T-helper 2 cell treated with Interferon-gamma antibody and Interleukin-4, amounts not matched to agents 5 μg/mL and 100 μg/mL, for 36 hours (primary cell): ENCODE results near the gene POMGNT2.

ENCODE experiments used
- DNase-seq: peaks from one replicate; pipeline ENCODE4 v3.0.0; 2021; ENCODE audit warnings: low spot score
- H3K27ac Mint-ChIP-seq: one replicate; pipeline ENCODE4 v1.8.0; 2021; ENCODE audit warnings: mild to moderate bottlenecking, mixed read lengths
- H3K27me3 Mint-ChIP-seq: one replicate; pipeline ENCODE4 v1.8.0; 2021; ENCODE audit warnings: low read depth, mixed read lengths
- H3K36me3 Mint-ChIP-seq: one replicate; pipeline ENCODE4 v1.8.0; 2021; ENCODE audit warnings: low read depth, mixed read lengths
- H3K4me1 Mint-ChIP-seq: one replicate; pipeline ENCODE4 v1.8.0; 2021; ENCODE audit warnings: low read depth, mixed read lengths
- H3K4me3 Mint-ChIP-seq: one replicate; pipeline ENCODE4 v1.8.0; 2022; ENCODE audit warnings: mild to moderate bottlenecking, moderate library complexity, mixed read lengths
- H3K9me3 Mint-ChIP-seq: one replicate; pipeline ENCODE4 v1.8.0; 2021; ENCODE audit warnings: mixed read lengths

The POMGNT2 gene

DNA sequence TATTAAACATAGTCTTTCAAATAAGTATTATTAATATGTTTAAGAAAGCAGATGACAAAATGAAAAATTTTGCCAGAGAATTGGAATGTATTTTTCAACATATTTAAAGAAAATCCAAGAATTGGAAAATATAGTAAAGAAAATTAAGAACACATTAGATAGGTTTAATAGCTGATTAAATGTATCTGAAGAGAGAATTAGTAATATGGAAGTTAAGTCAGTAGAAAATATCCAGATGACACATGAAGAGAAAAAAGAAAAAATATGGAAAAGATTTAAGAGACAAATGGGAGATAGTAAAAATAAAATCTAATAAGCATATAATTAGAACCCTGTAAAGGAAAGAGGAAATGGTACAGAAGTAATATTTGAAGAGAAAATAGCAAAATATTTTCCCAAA lies 18.0 kb upstream of the POMGNT2 start:
- Mint-ChIP-seq H3K4me3 (no peak overlapping the region), H3K27me3 (peaks cover 25% of the 10 kb centered on the region), H3K9me3 (peaks cover 13% of the 10 kb centered on the region), H3K4me1 (peaks cover 2% of the 10 kb centered on the region), H3K27ac (no peak overlapping the region), H3K36me3 (no peaks in the 10 kb centered on the region)
- no peak for DNase-seq

DNA sequence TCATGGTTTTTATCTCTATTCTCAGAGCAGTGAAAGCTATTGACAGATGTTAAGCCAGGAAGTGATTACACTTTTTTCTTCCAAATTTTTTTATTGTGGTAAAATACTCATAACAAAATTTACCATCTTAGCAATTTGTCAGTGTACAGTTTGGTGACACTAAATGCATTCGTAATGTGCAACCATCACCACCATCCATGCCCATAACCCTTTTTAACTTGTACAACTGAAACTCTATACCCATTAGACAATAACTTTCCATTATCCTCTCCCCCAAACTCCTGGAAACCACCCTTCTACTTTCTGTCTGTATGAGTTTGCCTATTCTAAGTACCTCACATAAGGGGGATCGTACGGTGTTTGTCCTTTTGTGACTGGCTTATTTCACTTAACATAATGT lies 15.1 kb upstream of the POMGNT2 start:
- Mint-ChIP-seq H3K27me3 (peaks cover 23% of the 10 kb centered on the region), H3K4me1 (peaks cover 2% of the 10 kb centered on the region), H3K4me3 (no peak overlapping the region), H3K36me3 (no peaks in the 10 kb centered on the region), H3K27ac (no peak overlapping the region), H3K9me3 (peaks cover 13% of the 10 kb centered on the region)
- DNase-seq, result no peak

DNA sequence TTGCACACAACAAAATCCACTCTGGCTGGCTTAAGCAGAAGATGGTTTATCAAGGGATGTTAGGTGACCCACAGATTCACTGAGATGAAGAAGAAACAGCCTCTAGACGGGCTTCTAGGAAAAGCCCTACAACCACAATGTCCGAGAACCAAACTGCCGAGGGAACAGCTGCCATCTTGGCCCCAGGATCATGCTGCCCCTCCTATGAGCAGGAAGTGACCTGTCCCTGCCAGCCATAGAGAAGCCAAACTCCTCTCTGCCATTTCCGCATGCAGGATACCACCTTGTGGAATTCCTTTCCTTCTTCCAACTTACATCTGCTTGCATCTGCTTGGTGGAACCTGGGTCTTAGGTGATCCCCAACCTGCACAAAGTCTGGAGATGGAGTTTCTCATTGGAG lies 11.4 kb upstream of the POMGNT2 start:
- Mint-ChIP-seq H3K4me3 (no peak overlapping the region), H3K27ac (no peak overlapping the region), H3K9me3 (no peaks in the 10 kb centered on the region), H3K27me3 (peaks cover 10% of the 10 kb centered on the region), H3K36me3 (no peaks in the 10 kb centered on the region), H3K4me1 (peaks cover 2% of the 10 kb centered on the region)
- no peak for DNase-seq

DNA sequence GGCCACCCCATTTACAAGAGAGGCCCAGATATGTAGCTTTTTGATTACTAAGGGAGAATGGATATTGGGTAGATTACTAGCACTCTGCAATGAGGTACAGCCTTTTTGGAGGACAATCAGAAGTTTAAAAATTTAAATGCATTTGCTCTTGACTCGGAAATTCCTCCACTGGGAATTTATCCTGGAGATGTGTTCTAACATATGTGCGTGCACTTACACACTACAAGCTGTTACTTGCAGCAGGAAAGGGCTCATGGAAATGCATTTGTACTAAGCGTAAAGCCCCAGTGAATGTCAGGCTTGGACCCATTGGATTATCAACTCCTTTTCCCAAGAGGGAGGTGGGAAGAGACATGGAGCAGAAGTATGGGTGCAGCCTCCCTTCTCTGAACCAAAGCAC lies 7.8 kb upstream of the POMGNT2 start:
- no peak overlapping the region for H3K27ac Mint-ChIP-seq
- no peaks in the 10 kb centered on the region for H3K4me1 Mint-ChIP-seq
- H3K36me3 Mint-ChIP-seq, result no peaks in the 10 kb centered on the region
- no peak overlapping the region for H3K4me3 Mint-ChIP-seq
- peaks cover 5% of the 10 kb centered on the region for H3K27me3 Mint-ChIP-seq
- DNase-seq, result no peak
- H3K9me3 Mint-ChIP-seq, result no peaks in the 10 kb centered on the region

DNA sequence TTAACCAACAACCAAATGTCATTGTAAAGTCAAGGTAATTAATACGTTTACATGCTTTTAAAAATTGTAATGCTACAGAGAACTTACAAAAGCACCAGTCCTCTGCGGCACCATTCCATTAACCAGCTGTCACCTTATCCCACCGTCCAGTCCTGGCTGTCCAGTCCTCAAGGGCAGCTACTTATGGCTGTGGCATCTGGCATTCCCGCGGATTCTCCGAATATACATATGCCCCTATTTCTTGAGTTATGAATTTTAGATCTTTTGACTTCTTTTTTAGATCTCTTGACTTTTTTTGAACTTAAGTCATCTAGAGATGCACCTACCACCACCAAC lies 382 bp upstream of the POMGNT2 start:
- H3K36me3 Mint-ChIP-seq, result no peaks in the 10 kb centered on the region
- no peaks in the 10 kb centered on the region for H3K9me3 Mint-ChIP-seq
- H3K4me1 Mint-ChIP-seq, result peaks cover 8% of the 10 kb centered on the region
- peak overlapping the region; percentile 69 for H3K4me3 Mint-ChIP-seq
- no peak overlapping the region for H3K27ac Mint-ChIP-seq
- peaks cover 21% of the 10 kb centered on the region for H3K27me3 Mint-ChIP-seq
- no peak for DNase-seq

DNA sequence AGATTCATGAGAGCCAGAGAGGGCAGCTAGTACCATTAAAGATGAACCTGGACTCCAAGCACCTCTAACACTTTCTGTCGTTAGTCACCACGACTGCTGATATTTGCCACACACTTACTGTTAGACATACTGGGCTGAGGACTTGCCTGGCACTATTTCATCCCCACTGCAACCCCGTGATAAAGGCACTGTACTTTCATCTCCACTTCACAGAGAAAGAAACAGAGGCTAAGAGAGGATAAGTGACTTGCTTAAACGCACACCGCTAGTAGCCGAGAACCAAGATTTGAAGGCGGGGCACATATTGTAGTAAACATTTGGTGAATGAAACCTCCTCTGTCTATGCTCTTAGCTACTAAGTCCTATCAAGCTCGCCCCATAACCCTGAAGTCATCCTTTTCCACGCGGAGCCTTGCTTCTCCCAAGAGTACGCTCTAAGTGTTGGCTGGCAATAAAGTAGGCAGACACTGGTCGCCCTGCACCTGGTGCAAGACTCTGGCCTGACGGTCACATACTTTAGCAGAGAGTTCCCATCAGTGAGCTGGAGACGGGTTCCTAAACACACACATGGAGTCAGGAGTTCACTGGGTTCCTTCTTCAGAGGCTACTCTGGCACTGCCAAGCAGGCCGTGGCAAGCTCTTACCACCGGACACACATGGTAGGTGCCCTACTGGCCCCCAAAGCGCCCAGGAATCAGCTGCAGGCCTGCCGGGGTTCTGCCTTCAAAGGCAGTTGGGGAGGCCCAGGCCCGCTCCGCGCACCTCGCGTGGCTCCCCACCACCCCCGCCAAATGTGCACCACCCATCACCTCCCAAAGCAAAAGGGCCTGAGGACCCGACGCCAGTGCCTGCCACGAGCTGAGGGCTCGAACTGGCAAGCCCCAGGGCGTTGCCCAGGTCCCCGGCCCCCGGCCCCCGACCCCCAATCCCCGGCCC lies 951 bp downstream of the POMGNT2 start:
- no peaks in the 10 kb centered on the region for H3K36me3 Mint-ChIP-seq
- H3K4me3 Mint-ChIP-seq, result peak overlapping the region; percentile 35
- H3K27ac Mint-ChIP-seq, result no peak overlapping the region
- DNase-seq, result no peak
- peaks cover 8% of the 10 kb centered on the region for H3K4me1 Mint-ChIP-seq
- no peaks in the 10 kb centered on the region for H3K9me3 Mint-ChIP-seq
- H3K27me3 Mint-ChIP-seq, result peaks cover 21% of the 10 kb centered on the region

DNA sequence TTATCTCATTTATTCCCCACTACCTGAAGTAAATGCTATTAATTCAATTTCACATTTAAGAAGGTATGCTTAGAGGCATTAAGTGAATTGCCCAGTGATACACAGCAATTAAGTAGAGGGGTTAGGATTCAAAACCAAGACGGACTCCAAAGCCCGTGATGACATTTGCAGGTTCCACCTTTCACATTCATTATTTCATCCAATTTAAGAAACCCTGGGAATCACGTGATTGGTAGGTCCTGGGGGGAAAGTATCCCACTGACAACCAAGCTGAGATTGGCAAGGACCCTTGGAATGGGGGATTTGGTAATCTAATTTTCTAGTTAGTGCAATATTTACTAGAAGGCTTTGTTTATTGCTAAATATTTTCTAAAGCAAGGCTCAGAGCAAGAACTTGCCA lies 1.8 kb downstream of the POMGNT2 start:
- DNase-seq, result no peak
- Mint-ChIP-seq H3K27me3 (peaks cover 18% of the 10 kb centered on the region), H3K27ac (no peak overlapping the region), H3K36me3 (no peaks in the 10 kb centered on the region), H3K4me1 (peaks cover 8% of the 10 kb centered on the region), H3K4me3 (no peak overlapping the region), H3K9me3 (no peaks in the 10 kb centered on the region)

DNA sequence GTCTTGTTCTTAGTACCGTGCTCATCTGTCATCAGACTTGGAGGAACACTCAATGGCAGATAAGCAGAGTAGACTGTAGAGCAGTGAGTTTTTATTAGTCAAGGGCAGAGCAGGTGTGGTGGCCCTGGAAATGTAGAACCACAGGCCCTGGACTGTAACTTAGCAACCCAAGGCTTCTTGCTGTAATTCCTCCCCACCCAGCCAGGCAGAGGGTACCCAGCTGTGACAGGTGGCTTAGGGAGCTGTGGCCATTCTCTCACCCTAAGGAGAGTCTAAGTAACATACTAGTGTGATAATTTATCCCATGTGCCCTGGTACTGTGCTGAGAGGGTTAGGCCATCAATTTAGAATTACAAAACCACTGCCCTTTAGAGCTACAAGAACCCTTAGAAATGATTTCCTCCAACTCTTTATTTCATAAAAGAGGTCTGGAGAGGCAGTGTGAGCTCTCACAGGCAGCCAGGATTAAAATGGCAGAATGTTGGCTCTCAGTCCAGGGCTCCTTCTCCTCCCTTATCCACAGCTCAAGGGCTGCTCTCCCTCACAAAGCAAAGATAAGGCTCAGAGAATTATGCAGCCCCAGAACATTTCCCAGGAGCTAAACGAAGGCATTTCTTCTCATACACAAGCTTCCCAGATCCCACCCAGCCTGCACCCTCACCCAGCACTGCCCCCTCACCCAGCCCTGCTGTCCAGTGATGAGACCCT lies 3.0 kb downstream of the POMGNT2 start:
- H3K9me3 Mint-ChIP-seq, result no peaks in the 10 kb centered on the region
- H3K27ac Mint-ChIP-seq, result no peak overlapping the region
- peaks cover 17% of the 10 kb centered on the region for H3K27me3 Mint-ChIP-seq
- peaks cover 8% of the 10 kb centered on the region for H3K4me1 Mint-ChIP-seq
- no peaks in the 10 kb centered on the region for H3K36me3 Mint-ChIP-seq
- no peak overlapping the region for H3K4me3 Mint-ChIP-seq
- DNase-seq, result no peak

DNA sequence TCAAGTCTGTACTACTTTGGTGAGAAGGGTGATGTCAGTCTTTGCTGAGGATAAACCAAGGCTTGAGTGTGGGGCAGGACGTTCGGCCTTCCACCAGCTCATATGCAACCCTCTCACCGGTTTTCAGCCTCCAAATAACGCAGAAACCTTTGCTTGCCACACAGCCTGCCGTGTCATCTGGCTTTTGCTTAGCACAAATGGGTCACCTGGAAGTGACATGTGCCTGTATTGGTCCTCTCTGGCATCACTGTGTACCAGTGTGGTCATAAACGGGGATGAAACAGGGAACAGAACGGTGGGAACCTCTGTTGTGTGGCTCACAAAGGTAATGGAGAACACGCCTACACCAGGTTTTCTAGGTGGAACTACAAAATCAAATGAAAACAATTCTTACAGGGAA lies 7.1 kb downstream of the POMGNT2 start:
- no peaks in the 10 kb centered on the region for H3K36me3 Mint-ChIP-seq
- no peaks in the 10 kb centered on the region for H3K4me1 Mint-ChIP-seq
- DNase-seq, result no peak
- H3K9me3 Mint-ChIP-seq, result no peaks in the 10 kb centered on the region
- no peak overlapping the region for H3K27ac Mint-ChIP-seq
- no peak overlapping the region for H3K4me3 Mint-ChIP-seq
- peaks cover 5% of the 10 kb centered on the region for H3K27me3 Mint-ChIP-seq

DNA sequence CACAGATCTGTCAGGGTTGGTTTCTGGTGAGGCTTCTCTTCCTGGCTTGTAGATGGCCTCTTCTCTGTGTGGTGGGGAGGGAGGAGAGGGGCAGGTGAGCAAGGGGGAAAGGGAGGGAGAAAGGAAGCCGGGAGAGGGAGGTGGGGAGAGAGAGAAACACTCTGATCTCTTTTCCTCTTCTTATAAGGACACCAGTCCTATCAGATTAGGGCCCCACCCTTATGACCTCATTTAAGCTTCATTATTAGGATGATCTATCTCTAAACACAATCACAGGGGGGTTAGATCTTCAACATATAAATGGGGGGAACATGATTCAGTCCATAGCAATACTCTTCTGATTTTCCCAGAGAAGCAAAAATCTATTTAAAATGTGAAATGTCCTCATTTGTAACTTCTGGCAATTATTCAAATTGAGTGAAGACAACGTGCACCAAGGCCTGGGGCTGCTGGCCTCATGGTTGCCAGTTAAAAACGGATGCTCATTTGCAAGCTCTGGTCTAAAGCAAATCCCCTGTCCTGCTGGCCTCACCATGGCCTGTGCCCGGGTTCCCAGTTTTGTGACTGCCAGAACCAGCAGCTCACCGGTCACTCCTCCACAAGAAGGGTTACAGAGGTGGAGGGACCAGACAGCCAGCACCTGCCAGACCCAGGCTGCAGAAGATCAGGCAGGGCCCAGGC lies 8.3 kb downstream of the POMGNT2 start:
- Mint-ChIP-seq H3K27me3 (peaks cover 2% of the 10 kb centered on the region), H3K4me3 (no peak overlapping the region), H3K4me1 (no peaks in the 10 kb centered on the region), H3K36me3 (no peaks in the 10 kb centered on the region), H3K9me3 (no peaks in the 10 kb centered on the region), H3K27ac (no peak overlapping the region)
- DNase-seq, result no peak

DNA sequence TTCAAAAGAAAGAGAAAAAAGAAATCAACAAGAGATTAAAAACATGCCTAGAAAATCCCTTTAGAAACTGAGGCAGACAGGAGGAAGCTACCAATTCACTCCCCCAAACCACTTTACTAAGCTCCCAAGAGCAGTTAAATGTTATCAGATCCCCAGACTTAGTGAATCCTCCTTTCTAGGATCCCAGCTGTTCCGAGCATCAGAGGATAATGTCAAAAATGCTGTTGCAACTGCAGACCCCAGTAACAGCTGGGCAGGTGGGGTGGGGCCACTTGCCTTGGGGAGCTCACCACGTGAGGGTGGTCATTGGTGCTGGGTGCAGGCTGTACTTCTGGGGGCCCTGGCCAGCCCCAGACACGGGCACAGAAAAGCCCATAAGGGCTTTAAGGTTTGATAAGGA lies 9.1 kb downstream of the POMGNT2 start:
- H3K4me3 Mint-ChIP-seq, result no peak overlapping the region
- DNase-seq, result no peak
- H3K4me1 Mint-ChIP-seq, result no peaks in the 10 kb centered on the region
- H3K27ac Mint-ChIP-seq, result no peak overlapping the region
- peaks cover 2% of the 10 kb centered on the region for H3K27me3 Mint-ChIP-seq
- H3K9me3 Mint-ChIP-seq, result no peaks in the 10 kb centered on the region
- no peaks in the 10 kb centered on the region for H3K36me3 Mint-ChIP-seq

DNA sequence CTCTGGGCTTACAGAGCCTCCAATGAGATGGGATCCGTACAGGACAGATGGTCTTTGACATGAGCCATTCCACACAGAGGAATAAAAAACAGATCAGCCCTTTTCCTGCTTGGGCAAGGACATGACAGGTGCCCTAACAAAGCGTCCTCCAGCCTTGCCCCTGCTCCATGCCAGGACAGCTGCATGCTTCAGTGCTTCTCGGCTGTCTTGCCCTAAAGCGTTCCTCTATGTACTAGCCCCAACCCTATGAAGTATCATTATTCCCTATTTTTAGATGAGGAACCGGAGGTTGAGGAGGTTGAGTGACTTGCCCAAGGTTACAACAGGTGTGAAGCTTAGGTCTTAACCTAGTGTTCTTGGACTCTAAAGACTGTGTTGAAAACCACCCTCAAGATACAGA lies 10.5 kb downstream of the POMGNT2 start:
- Mint-ChIP-seq H3K9me3 (no peaks in the 10 kb centered on the region), H3K27me3 (peaks cover 2% of the 10 kb centered on the region), H3K4me1 (no peaks in the 10 kb centered on the region), H3K4me3 (no peak overlapping the region), H3K27ac (no peak overlapping the region), H3K36me3 (no peaks in the 10 kb centered on the region)
- no peak for DNase-seq

DNA sequence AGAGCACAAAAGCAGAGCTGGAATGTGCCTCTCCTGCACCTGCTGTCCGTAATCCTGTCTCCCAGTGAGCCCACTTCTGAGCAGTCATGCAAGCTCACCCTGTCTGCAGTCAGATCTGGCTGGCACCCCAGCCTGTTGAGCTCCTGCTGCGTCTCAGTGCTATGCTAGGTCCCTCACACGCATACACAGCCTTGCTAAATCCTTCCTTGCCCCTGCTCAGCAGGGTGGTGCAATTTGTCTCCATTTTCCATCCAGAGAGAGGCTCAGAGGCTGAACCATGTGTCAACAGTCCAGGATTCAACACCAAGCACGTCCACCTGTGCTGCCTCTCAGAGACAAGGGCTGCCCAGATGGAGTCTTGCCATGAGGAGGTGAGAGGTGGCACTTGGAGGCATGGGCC lies 11.0 kb downstream of the POMGNT2 start:
- H3K27ac Mint-ChIP-seq, result no peak overlapping the region

DNA sequence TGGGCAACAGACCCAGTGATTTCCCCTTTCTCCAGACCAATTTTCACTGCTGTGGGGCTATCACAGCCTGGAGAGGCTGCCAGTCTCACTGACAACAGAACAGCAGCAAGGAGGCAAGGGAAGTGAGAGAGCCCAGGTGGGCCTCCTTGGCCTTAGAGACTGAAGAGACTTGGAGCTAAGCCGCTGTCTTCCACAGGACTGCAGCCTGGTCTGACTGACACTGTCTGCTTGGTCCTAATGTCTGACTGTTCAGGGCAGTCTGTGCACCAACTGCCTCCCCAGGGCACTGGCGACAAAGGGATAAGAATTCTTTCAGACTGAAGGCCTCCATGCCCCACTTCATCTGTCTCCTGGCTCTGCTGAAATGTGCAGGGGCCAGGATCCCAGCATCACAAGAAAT lies 11.5 kb downstream of the POMGNT2 start:
- H3K36me3 Mint-ChIP-seq, result no peaks in the 10 kb centered on the region
- peaks cover 2% of the 10 kb centered on the region for H3K27me3 Mint-ChIP-seq
- no peaks in the 10 kb centered on the region for H3K4me1 Mint-ChIP-seq
- DNase-seq, result no peak
- H3K4me3 Mint-ChIP-seq, result no peak overlapping the region
- H3K27ac Mint-ChIP-seq, result no peak overlapping the region
- H3K9me3 Mint-ChIP-seq, result no peaks in the 10 kb centered on the region

More for the DNA sequence above, 11.0 kb downstream of the POMGNT2 start:
- Mint-ChIP-seq H3K9me3 (no peaks in the 10 kb centered on the region), H3K36me3 (no peaks in the 10 kb centered on the region), H3K4me3 (no peak overlapping the region), H3K4me1 (no peaks in the 10 kb centered on the region), H3K27me3 (peaks cover 2% of the 10 kb centered on the region)
- DNase-seq, result no peak
